Stomach (tissue), 9 donors: ENCODE data around the gene YEATS4. TPM values are rescaled to one million over a fixed set of nuclear protein-coding genes. Genes with fewer than 3 reads are reported as not detected.

Experiments
- DNase-seq, 2 donors: peaks; one replicate each; pipeline versions ENCODE4 v3.0.0 to v3.0.0-alpha.2; 2013 to 2019
- H3K27ac ChIP-seq, 5 donors: fragments of 200-600 bp in 4 of 5; sonication (generic) in 4 of 5; one replicate each; pipeline ENCODE4 v1.5.1; 2013 to 2019; ENCODE audit warnings: mild to moderate bottlenecking in 1 of 5, moderate library complexity in 1 of 5
- H3K27me3 ChIP-seq, 3 donors: fragments of 200-600 bp; sonication (generic); one replicate each; pipeline ENCODE4 v1.5.1; 2017 to 2019; ENCODE audit warnings: mixed run types in 1 of 3
- H3K36me3 ChIP-seq, 4 donors: fragments of 200-600 bp; sonication (generic); 1 replicate in 3 of 4; 2 replicates in 1 of 4; pipeline ENCODE4 v1.5.1; 2016 to 2019
- H3K4me1 ChIP-seq, 4 donors: fragments of 200-600 bp; sonication (generic); one replicate each; pipeline ENCODE4 v1.5.1; 2016 to 2019
- H3K4me3 ChIP-seq, 4 donors: fragments of 200-600 bp; sonication (generic) in 3 of 4; one replicate each; pipeline ENCODE4 v1.5.1; 2016 to 2019; ENCODE audit warnings: mild to moderate bottlenecking in 1 of 4
- H3K9me3 ChIP-seq, 4 donors: fragments of 200-600 bp; sonication (generic); one replicate each; pipeline ENCODE4 v1.5.1; 2016 to 2019
- CTCF ChIP-seq, 7 experiments: fragments of 450-650 bp in 4 of 7; fragments of 200-600 bp in 3 of 7; sonication (generic) in 3 of 7; IDR thresholded peaks; one replicate each; pipeline ENCODE4 v1.5.1; 2016 to 2019; ENCODE audit warnings: antibody characterized with exemption in 7 of 7, control low read depth in 2 of 7, mild to moderate bottlenecking in 1 of 7
- EP300 ChIP-seq: sonication (generic); formaldehyde crosslinking; IDR thresholded peaks from one replicate; pipeline ENCODE4 v1.6.1; 2017; ENCODE audit warnings: antibody characterized with exemption
- POLR2A ChIP-seq, 4 donors: fragments of 450-650 bp; IDR thresholded peaks; one replicate each; pipeline ENCODE4 v1.6.1; 2016; ENCODE audit warnings: antibody characterized with exemption in 4 of 4, control low read depth in 2 of 4, mild to moderate bottlenecking in 1 of 4, moderate library complexity in 1 of 4
- POLR2AphosphoS5 ChIP-seq, 3 donors: sonication (generic); formaldehyde crosslinking; IDR thresholded peaks; one replicate each; pipeline ENCODE4 v1.6.1; 2016; ENCODE audit warnings: antibody characterized with exemption in 3 of 3
- WGBS, 5 donors: extraction: QIAGEN DNeasy Blood & Tissue Kit in 3 of 5; methylation state at CpG; one replicate each; pipeline versions ENCODE4 v1.1.5 to v1.1.7; 2013 to 2018; 5-methylcytosine and 5-hydroxymethylcytosine counted together
- intact Hi-C: fragments of 100-400 bp; cut with DNase I; formaldehyde crosslinking; loops from one replicate; pipeline ENCODE4 v1.15.1; 2023; ENCODE audit warnings: low total_unique reads
- polyA plus RNA-seq, 3 donors: library from polyadenylated mRNA; stranded (reverse); fragments of 200-250 nt; gene quantifications; one replicate each; pipeline ENCODE4 v1.2.3, GENCODE V29; 2013
- total RNA-seq, 5 donors: library from RNA; depleted of rRNA; stranded (reverse); fragments of >200 nt; gene quantifications; one replicate each; pipeline versions ENCODE4 v1.1.0 to v1.2.3, GENCODE V29; 2014 to 2016
- donor health status: healthy with polysubstance abuse.
- donor health status: Bipolar disorder and iron deficiency.
- donor health status: healthy.

YEATS4 gene
- total and polyA plus RNA-seq, 8 donors, result 10.3 to 26.8 (median 15.4) TPM; not detected in 1

GRCh38 chr12:69330475-69331473, 28.8 kb upstream of the YEATS4 start:
- TF ChIP-seq POLR2A (IDR thresholded peaks at IDR 0.05) (peak in 1 of 4 donors; percentile 63), EP300 (no peak), POLR2AphosphoS5 (IDR thresholded peaks at IDR 0.05) (peak in 2 of 3 donors; percentile 61 to 62), CTCF (IDR thresholded peaks at IDR 0.05) (no peak)
- peak; percentile 79 to 87 for DNase-seq
- no peaks in the 10 kb centered on the region for H3K27me3 ChIP-seq
- H3K36me3 ChIP-seq, result no peaks in the 10 kb centered on the region
- H3K4me1 ChIP-seq, result peaks cover 3 to 38% (median 21%) of the 10 kb centered on the region in 4 donors
- H3K4me3 ChIP-seq, result peak overlapping the region; percentile 41 to 50 (median 46)
- H3K9me3 ChIP-seq, result no peaks in the 10 kb centered on the region
- intact Hi-C loops, result no loop called here
- peak overlapping the region; percentile 80 to 95 (median 84) for H3K27ac ChIP-seq
- WGBS, 5 donors, result 2 to 5% (median 3%) methylated on average over 18 of the region's 18 CpGs

GRCh38 chr12:69331519-69331908, 28.0 kb upstream of the YEATS4 start:
- TF ChIP-seq POLR2AphosphoS5 (IDR thresholded peaks at IDR 0.05) (no peak), EP300 (no peak), CTCF (IDR thresholded peaks at IDR 0.05) (no peak), POLR2A (IDR thresholded peaks at IDR 0.05) (no peak)
- intact Hi-C loops, result no loop called here
- 8 to 18% (median 12%) methylated on average over 7 of the region's 7 CpGs for WGBS, 5 donors
- peak in 1 of 2 donors; percentile 53 for DNase-seq
- Histone ChIP-seq H3K4me1 (peaks cover 3 to 38% (median 21%) of the 10 kb centered on the region in 4 donors), H3K27ac (peak overlapping the region; percentile 80 to 95 (median 84)), H3K9me3 (no peaks in the 10 kb centered on the region), H3K36me3 (no peaks in the 10 kb centered on the region), H3K27me3 (no peaks in the 10 kb centered on the region), H3K4me3 (peak overlapping the region; percentile 41 to 50 (median 46))

- DNase-seq, result peak in 1 of 2 donors; percentile 32
- H3K4me1 ChIP-seq, result peaks cover 5 to 41% (median 24%) of the 10 kb centered on the region in 4 donors
Measured at GRCh38 chr12:69331909-69332684, 27.4 kb upstream of the YEATS4 start.

More at GRCh38 chr12:69331909-69332684, 27.4 kb upstream of the YEATS4 start:
- TF ChIP-seq CTCF (IDR thresholded peaks at IDR 0.05) (no peak), EP300 (no peak), POLR2A (IDR thresholded peaks at IDR 0.05) (no peak), POLR2AphosphoS5 (IDR thresholded peaks at IDR 0.05) (no peak)
- Histone ChIP-seq H3K36me3 (no peaks in the 10 kb centered on the region), H3K27me3 (no peaks in the 10 kb centered on the region), H3K4me3 (peak overlapping the region; percentile 41 to 50 (median 46)), H3K27ac (peak overlapping the region; percentile 80 to 95 (median 84)), H3K9me3 (no peaks in the 10 kb centered on the region)
- whole genome bisulfite sequencing, 5 donors, result 18 to 43% (median 31%) methylated on average over 20 of the region's 20 CpGs
- intact Hi-C loops, result no loop called here
